SK-N-SH treated with all-trans-retinoic acid at 6 μM for 48 hours (cell line): ENCODE measurements around the gene SLC26A1.

Source experiments
- TCF4 ChIP-seq: fragments of 250-450 bp; sonication (Bioruptor Pico); IDR thresholded peaks from 2 replicates; pipeline ENCODE4 v1.8.0; 2021; ENCODE audit warnings: mild to moderate bottlenecking, moderate library complexity, borderline replicate concordance
- ZFP30 ChIP-seq: fragments of 450-650 bp; formaldehyde crosslinking; IDR thresholded peaks from 2 replicates; pipeline ENCODE4 v1.5.0; 2022; ENCODE audit warnings: mild to moderate bottlenecking, moderate library complexity

- TF ChIP-seq ZFP30 (CRISPR knock-in tag) (no peak), TCF4 (CRISPR knock-in tag) (no peak)
These were observed 6.8 kb downstream of the SLC26A1 start for GRCh38 chr4:986428-986878.
